Central memory CD4-positive, alpha-beta T cell (primary cell): ENCODE measurements around the gene PCDH10.

Source experiments
- DNase-seq: peaks from one replicate; pipeline ENCODE4 v3.0.0; 2022

PCDH10 gene

GRCh38 chr4:133149932-133150471 is 908 bp downstream of the PCDH10 start:
- no peak for DNase-seq

DNA sequence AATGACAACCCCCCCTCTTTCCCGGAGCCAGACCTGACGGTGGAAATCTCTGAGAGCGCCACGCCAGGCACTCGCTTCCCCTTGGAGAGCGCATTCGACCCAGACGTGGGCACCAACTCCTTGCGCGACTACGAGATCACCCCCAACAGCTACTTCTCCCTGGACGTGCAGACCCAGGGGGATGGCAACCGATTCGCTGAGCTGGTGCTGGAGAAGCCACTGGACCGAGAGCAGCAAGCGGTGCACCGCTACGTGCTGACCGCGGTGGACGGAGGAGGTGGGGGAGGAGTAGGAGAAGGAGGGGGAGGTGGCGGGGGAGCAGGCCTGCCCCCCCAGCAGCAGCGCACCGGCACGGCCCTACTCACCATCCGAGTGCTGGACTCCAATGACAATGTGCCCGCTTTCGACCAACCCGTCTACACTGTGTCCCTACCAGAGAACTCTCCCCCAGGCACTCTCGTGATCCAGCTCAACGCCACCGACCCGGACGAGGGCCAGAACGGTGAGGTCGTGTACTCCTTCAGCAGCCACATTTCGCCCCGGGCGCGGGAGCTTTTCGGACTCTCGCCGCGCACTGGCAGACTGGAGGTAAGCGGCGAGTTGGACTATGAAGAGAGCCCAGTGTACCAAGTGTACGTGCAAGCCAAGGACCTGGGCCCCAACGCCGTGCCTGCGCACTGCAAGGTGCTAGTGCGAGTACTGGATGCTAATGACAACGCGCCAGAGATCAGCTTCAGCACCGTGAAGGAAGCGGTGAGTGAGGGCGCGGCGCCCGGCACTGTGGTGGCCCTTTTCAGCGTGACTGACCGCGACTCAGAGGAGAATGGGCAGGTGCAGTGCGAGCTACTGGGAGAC is 1.6 kb downstream of the PCDH10 start:
- DNase-seq: no peak

DNA sequence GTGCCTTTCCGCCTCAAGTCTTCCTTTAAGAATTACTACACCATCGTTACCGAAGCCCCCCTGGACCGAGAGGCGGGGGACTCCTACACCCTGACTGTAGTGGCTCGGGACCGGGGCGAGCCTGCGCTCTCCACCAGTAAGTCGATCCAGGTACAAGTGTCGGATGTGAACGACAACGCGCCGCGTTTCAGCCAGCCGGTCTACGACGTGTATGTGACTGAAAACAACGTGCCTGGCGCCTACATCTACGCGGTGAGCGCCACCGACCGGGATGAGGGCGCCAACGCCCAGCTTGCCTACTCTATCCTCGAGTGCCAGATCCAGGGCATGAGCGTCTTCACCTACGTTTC is 2.2 kb downstream of the PCDH10 start:
- DNase-seq: no peak

DNA sequence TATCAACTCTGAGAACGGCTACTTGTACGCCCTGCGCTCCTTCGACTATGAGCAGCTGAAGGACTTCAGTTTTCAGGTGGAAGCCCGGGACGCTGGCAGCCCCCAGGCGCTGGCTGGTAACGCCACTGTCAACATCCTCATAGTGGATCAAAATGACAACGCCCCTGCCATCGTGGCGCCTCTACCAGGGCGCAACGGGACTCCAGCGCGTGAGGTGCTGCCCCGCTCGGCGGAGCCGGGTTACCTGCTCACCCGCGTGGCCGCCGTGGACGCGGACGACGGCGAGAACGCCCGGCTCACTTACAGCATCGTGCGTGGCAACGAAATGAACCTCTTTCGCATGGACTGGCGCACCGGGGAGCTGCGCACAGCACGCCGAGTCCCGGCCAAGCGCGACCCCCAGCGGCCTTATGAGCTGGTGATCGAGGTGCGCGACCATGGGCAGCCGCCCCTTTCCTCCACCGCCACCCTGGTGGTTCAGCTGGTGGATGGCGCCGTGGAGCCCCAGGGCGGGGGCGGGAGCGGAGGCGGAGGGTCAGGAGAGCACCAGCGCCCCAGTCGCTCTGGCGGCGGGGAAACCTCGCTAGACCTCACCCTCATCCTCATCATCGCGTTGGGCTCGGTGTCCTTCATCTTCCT is 2.7 kb downstream of the PCDH10 start:
- DNase-seq: no peak

DNA sequence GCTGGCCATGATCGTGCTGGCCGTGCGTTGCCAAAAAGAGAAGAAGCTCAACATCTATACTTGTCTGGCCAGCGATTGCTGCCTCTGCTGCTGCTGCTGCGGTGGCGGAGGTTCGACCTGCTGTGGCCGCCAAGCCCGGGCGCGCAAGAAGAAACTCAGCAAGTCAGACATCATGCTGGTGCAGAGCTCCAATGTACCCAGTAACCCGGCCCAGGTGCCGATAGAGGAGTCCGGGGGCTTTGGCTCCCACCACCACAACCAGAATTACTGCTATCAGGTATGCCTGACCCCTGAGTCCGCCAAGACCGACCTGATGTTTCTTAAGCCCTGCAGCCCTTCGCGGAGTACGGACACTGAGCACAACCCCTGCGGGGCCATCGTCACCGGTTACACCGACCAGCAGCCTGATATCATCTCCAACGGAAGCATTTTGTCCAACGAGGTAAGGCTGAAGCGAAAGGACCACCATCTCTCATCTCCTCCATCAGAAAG is 3.3 kb downstream of the PCDH10 start:
- DNase-seq: no peak

- no peak for DNase-seq
Measured at GRCh38 chr4:133152831-133153481, 3.9 kb downstream of the PCDH10 start.

DNA sequence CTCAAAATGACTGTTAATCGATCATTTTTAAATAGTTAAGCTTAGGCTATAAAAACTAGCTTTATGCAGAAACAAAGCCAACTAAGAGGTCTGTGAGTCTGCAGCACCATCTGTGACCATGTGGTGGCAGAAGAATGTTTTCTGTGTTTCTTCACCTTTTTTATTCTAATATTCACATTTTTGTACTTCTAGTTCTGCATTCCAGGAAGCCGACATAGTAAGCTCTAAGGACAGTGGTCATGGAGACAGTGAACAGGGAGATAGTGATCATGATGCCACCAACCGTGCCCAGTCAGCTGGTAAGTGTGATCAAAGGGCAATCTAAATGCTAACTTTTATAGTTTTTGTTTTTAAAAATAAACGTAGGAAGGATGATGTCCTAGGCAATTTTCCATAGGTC is 5.6 kb downstream of the PCDH10 start:
- no peak for DNase-seq

GRCh38 chr4:133156096-133156495 is 7.0 kb downstream of the PCDH10 start:
- DNase-seq: no peak

GRCh38 chr4:133156556-133156955 is 7.5 kb downstream of the PCDH10 start:
- DNase-seq: no peak

DNA sequence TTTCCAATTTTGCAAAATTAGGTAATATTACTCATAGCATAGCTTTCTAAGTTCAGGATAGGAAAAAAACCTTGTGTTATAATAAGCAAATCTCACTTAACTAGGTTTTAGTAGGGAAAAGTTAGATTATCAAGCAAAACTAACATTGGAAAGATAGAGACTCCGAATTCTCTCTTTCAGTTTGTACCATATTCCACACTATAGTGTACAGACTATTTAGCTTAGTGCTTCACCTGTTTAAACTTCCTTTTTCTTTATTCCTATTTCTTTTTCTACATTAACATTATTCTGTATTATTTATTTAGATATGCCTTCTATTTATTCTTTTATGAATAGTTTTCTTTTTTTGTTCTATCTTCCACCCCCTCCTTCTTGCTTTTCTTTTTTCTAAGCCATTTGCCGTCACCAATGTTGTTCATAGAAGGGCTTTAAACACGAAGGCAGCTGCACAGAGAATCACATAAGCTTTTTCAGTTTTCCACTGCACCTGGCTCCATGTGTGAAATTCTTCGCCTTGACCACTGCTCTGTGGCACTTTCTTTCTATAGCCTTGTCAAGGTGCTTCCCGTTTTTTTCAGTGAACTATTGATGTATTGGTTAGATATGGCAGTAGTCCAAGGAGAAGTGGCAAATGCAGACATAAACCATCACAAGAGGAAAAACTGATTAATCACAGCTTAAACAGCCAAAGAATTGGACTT is 8.5 kb downstream of the PCDH10 start:
- DNase-seq: no peak

DNA sequence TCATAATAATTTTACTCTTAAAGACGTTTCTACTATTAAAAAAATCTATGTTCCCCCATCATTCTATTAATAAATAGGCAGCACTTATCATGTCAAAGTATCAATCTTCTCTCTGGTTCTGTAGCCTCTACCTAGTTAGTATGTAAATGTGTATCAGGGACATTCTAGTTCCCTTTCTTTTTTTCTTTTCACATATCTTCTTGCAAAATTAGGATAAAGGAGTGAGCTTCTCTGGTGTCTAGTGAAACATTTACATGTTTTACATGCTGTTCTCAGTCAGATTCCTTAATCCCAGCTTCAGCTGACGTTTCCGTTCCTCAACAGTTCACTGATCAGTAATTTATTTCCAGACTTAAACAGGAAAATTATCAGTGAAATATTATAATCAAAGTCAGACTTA is 11.8 kb downstream of the PCDH10 start:
- DNase-seq: no peak

GRCh38 chr4:133161570-133162295 is 12.6 kb downstream of the PCDH10 start:
- DNase-seq: no peak

DNA sequence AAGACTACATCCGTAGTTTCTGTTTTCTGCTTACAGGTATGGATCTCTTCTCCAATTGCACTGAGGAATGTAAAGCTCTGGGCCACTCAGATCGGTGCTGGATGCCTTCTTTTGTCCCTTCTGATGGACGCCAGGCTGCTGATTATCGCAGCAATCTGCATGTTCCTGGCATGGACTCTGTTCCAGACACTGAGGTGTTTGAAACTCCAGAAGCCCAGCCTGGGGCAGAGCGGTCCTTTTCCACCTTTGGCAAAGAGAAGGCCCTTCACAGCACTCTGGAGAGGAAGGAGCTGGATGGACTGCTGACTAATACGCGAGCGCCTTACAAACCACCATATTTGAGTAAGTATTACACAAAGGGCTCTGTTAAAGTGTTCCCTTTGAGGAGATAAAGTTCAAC is 13.8 kb downstream of the PCDH10 start:
- no peak for DNase-seq

DNA sequence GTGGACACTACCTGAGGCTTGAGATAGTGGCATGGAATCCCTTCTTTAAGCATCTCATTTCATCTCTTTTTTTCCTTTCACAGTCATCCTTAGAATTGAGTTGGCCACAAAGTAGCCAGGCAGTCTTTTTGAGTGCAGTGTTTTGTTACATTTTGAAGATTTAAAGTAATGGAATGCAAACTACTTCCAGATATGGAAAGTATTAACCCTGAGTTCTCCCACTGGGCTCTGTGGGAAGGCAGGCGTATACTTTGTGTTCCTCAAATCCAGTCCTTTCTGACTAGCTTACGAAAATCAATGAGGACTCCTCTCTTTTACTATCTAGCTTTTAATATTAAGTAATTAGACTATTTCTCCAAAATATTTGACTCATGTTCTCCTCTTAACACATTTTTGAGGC is 29.9 kb downstream of the PCDH10 start:
- DNase-seq: no peak

DNA sequence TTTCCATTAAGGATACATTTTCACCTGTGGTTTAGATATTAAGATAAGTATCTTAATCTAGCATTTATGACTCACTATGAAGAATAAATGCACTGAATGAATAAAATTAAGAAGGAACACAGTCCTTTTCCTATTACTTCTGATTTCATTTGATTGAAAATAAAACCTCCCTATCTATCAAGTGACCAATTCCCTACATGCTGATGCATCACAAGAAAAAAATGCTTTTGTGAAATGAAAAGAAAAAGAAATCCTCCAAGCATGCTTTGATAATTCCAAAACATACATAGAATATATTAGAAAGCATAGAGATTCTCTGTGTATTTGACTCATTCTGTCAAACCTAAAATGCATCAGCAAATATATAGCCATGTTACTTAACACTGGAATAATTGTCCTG is 37.1 kb downstream of the PCDH10 start:
- DNase-seq: no peak

GRCh38 chr4:133186845-133187244 is 37.8 kb downstream of the PCDH10 start:
- no peak for DNase-seq

- DNase-seq: no peak
Measured at GRCh38 chr4:133188433-133189146, 39.5 kb downstream of the PCDH10 start.

DNA sequence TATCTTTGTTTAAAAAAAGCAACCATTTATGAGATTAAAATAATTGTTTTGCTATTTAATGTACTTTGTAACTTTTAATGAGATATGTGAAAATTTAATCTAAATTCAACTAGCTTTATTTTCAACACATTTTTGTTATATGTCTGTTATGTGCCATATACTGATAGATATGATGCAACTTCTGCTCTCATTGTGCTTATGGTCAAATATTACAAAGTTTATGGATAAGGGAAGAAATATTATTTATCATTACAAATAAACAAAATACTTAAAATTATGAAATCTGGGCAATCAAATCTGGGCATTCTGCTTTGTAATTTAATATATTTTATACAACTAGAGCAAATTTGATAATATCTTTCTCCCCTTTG is 40.0 kb downstream of the PCDH10 start:
- no peak for DNase-seq

- DNase-seq: no peak
Measured at GRCh38 chr4:133190098-133190497, 41.0 kb downstream of the PCDH10 start.

DNA sequence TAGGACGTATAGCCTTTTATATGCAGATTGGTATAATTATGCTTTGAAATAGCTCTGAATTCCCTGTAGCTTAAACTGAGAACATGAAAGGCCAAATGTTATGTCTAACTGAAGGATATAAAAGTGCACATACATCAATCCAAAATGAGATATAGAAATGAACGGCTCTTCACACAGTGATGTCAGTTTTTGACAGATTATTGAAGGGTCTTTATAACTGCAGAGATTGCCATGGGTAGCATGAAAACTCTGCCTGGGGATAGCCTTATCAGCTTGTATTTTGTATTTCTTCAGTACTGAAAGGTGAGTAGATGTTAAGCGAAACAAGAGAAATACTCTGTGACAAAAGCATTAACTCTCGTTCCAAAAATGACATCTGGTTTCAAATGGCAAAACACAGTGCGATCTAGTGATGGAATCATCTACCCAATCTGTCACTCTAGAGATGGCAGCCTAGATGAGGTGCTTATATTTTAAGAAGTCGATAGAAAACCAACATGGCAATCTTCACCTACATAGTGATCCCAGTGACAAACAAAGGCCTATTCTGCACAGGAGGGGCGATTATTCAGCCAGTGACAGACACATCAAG is 59.7 kb downstream of the PCDH10 start:
- no peak for DNase-seq

DNA sequence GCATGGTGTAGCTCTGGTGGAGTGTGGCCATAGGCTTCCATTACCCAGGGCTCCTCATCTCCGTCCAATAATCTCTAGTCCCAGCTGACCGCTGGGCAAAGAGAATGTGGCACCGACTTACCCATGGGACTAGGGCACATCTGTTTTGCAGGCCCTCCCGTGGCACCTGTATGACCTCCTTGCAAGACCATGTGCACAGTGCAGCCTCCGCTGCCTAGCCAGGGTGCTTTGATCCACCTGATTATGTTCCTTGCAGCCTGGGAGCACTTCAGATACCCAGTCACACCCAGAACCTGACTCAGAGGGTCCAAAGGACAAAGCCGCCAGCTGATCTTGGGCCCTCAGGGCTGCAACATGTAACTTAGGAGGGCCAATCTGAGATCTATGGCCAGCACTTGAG is 84.8 kb downstream of the PCDH10 start:
- DNase-seq: no peak
